HG02885 (cell line): ENCODE measurements around the gene TNF.

Source experiments
- ATAC-seq: cut with Tn5 transposase; IDR thresholded peaks from one replicate; pipeline ENCODE4 v1.9.1; 2021; ENCODE audit warnings: mild to moderate bottlenecking; ENCODE audit not compliant: unreplicated experiment, poor library complexity

TNF gene

GRCh38 chr6:31575335-31575901 is at the start of gene TNF:
Gene TNF, plus strand, starts transcription at chr6:31575565. Its CDS starts 177 bp downstream, at chr6:31575742.
- ATAC-seq, result no peak

DNA sequence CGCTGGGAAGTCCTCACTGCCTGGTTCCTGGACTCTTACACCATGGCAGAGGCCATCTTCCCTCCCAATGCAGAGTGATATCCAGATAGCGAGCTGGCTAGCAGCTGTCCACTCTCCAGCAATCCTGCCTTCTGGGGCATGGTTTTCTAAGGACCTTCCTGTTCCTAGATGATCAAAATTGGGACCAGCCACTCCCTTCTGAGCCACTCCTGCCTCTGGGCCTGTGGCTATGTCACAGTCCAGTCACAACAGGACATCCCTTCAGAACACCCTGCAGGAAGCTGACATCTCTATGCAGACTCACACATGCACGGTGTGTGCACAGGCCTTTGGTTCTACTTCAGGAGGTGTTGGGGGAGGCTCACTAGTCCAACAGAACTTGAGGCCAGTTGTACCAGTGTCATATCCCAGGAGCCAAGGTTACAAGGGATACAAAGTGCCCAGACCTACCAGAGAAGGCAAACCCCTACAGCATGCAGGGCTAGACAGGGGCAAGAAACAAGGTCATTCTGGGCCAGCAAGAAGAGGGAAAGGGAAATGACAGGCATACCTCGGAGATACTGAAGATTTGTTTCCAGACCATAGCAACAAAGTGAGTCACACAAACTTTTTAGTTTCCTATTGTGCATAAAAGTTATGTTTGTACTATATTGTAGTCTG is 49.3 kb upstream of the TNF start:
- no peak for ATAC-seq

DNA sequence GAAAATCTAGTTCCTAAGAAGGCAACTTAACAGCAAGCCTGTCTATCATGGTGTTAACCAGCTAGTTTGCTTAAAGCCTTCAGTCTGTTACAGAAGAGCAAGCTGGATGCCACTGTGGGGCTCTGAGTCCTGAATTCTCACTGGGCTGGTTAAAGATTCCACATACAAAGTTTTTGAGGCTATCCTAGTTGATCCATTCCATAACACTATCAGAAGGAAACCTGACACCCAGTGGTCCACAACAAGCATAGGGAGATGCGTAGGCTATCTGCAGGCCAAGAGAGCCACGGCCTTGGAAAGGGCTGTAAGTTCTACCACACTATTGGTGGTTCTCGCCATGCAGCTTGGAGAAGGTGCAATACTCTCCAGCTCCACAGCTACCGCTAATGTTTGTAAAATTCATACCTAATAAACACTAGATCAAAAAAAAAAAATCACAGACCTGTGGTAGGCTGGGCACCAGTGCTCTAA is 47.0 kb upstream of the TNF start:
- ATAC-seq, result no peak

GRCh38 chr6:31528821-31529328 is 46.5 kb upstream of the TNF start, which contains the start of gene MCCD1:
Gene MCCD1, plus strand, starts transcription at chr6:31528962. Its CDS starts 53 bp downstream, at chr6:31529015.
- ATAC-seq, result no peak

DNA sequence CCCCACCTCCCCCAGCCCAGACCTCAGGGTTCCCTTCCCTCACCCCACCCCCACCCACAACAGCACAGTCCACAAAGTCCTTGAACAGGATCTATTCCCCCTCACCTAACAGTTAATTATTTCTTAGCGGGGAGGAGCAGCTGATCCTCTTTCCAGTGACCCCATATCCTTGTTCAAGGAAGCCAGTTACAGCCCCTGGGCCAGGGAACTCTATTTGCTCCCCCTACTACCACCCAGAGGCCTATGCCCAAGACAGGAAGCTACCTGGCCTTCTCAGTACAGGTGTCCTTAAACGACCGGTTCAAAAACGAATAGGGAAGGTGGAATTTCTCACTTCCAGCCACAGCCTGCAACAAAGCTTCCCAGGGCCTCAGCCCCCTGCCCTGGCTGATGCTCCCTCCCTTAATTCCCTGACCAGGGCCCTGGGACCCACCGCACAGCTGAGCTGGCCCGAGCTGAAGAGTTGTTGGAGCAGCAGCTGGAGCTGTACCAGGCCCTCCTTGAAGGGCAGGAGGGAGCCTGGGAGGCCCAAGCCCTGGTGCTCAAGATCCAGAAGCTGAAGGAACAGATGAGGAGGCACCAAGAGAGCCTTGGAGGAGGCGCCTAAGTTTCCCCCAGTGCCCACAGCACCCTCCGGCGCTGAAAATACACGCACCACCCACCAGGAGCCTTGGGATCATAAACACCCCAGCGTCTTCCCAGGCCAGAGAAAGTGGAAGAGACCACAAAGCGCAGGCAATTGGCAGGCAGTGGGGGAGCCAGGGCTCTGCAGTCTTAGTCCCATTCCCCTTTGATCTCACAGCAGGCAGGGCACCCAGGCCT is 45.8 kb upstream of the TNF start:
- ATAC-seq, result no peak

DNA sequence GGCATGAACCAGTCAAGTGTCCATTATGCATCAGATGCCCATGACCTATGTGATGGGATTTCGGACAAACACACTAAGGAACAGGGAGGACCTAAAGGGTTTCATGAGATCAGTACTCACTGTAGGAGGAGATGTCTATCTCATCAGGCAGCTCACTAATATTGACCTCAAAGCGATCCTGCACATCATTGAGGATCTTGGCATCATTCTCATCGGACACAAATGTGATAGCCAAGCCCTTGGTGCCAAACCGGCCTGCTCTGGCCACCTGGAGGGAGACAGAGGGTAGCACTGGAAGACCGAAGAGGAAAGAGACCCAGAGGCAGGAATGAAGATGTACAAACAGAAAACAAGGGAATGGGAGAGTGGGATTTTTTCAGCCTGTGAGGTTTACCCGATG is 44.7 kb upstream of the TNF start:
- ATAC-seq, result no peak

- ATAC-seq, result no peak
These were observed 44.2 kb upstream of the TNF start for GRCh38 chr6:31531162-31531561.

GRCh38 chr6:31531771-31532643 is 43.4 kb upstream of the TNF start:
- ATAC-seq, result no peak

GRCh38 chr6:31532644-31533454 is 42.5 kb upstream of the TNF start:
- no peak for ATAC-seq

DNA sequence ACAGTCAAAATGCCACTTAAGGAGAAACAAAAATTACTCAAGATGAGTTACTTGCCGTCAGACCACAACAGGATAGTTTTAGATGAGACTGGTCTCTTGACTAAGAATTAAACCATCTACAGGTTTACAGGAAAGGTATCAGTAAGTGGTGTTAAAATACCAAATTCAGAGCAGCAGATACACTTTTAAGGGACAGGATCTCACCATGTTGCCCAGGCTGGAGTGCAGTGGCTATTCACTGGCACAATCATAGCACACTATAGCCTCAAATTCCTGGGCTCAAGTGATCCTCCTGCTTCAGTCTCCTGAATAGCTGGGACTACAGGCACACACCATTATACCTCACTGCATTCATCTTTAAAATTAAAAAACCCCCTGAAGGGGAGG is 41.9 kb upstream of the TNF start:
- no peak for ATAC-seq

GRCh38 chr6:31534011-31534410 is 41.4 kb upstream of the TNF start:
- no peak for ATAC-seq

DNA sequence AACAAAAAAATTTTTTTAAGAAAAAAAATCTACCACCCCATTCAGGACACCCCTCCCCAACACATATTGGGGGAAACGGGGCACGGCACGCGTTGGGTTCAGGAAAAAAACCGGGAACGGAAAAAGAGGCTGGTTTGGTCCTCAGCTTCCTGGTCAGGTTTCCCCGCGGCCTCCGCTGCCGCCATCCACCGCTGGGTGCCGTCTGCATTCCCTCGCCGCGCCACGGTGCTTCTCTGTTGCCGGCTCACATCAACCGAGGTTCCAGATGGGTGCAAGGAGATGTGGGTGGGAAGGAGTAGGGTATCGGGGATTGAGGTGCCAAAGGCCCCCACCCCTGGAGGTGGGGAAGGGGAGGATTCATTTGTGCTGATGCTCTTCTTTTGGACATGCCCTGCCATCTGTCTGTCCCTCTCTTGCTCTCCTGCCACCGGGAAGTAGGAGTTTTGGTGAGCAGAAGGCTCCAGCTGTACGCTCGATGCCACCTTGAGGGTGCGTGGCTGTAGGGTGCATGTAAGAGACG is 40.8 kb upstream of the TNF start:
- no peak for ATAC-seq

- ATAC-seq, result no peak
These were observed 39.6 kb upstream of the TNF start for GRCh38 chr6:31535538-31536324.

GRCh38 chr6:31538805-31539400 is 36.5 kb upstream of the TNF start:
- ATAC-seq, result no peak

DNA sequence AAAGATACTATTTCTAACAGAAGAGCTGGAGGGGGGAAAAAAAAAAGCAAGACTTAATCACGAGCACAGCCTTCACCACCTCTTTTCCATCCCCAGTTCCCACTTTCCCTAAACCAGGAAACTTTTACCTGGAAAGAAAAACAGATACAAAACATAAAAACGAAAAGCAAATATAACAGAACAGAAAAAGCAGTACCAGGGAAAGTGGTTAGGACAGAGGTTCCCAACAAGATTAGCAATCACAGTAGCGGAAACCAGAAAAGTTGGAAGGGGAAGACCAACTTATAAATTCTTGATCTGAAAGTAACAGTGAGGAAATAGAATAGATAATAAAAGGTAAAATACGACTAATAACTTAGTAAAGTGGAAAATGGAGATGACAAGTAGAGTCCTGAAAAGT is 34.7 kb upstream of the TNF start:
- no peak for ATAC-seq

GRCh38 chr6:31541059-31541657 is 34.2 kb upstream of the TNF start:
- peak; percentile 26 for ATAC-seq

DNA sequence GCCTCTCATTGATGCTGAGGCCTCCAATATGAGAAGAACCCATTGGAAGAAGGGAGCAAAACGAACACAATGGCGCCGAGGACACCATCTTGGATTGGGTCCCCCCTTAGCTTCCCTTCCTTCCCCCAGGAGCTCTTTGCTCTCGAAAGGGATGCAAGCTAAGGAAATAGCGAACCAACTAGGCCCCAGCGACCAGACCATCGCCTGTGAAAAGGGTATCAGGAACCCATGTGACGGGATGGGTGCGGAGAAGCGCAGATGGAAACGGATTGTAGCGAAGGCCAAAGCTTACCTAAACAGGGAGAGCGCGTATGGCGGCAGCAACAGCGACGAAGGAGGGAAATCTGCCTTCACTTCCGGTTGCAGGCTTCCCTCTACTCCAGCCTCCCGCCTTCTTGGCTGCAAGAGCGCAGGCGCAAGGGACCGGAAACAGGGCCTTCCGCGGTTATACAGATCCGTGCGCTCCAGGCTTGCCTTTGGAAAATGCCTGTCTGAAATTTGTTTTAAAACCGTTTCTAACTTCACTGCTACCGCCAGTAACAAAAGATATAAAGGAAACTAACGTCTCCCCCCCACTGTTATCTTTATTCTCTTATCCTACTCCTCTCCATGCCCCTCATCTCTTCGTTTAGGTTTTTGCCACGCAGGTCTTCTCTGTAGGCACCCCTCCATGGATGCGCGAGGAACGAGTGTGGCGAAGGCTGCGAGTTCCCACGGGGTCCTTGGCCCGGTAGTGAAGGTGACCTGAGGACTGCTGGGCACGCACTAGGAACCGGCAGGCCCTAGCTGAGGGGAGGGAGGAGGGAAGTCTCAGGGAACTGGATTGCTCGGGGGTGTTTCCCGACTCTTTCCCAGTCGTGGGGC is 33.5 kb upstream of the TNF start, which contains the start of gene DDX39B:
Gene DDX39B, minus strand, starts transcription at position 346 of the 864 bp plus-strand sequence. CDS start 1,471 bp downstream, outside the sequence.
- peak; percentile 75 for ATAC-seq
